ENCODE results near the gene VAPA. TPM values are rescaled to one million over a fixed set of nuclear protein-coding genes. Genes with fewer than 3 reads are reported as not detected.
"Not testable (repeated sequence)": the region's sequence is repeated elsewhere in the genome, so short reads cannot be mapped to it uniquely, and the experiment has no call there.

The VAPA gene
- total RNA-seq, 1 donor from 2014 or later: 99.8 TPM

GRCh38 chr18:9885170-9886004 is 28.4 kb upstream of the VAPA start, which contains the start of gene TXNDC2:
Gene TXNDC2, plus strand, starts transcription at chr18:9885973. Its CDS starts 708 bp downstream, at chr18:9886681.
- no peak for DNase-seq (ENCODE audit: low read depth in 2 of 2)

DNA sequence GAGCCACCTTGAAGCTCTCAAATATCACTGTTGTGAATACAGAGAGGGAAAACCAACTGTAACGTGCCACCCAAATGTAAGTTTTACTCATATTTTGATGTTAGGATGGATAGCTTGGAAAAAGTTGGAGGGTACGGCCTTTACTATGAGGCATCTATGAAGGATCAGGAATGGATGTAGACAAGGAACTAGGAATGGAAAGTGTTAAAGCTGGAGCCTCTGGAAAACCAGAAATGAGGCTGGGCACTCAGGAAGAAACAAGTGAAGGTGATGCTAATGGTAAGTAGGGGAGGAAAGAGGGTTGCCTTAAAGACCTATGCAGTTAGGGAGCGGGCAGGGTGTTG is 27.8 kb upstream of the VAPA start:
- no peak for DNase-seq (ENCODE audit: low read depth in 2 of 2)

DNA sequence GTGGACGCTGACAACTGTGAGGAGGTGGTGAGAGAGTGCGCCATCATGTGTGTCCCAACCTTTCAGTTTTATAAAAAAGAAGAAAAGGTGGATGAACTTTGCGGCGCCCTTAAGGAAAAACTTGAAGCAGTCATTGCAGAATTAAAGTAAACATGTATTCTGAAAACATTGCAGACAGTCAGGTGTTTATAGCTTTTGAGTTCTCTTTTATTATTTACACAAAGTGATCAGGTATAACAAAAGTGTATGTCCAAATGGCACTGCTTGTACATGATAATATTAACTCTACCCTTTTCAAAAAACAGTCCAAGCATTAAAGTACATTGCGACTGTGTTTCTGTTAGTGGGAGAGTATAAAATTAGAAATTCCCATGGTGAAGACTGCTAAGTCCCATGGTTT is 25.8 kb upstream of the VAPA start:
- no peak for DNase-seq (ENCODE audit: low read depth in 2 of 2)

GRCh38 chr18:9890196-9890595 is 23.6 kb upstream of the VAPA start:
- no peak for DNase-seq (ENCODE audit: low read depth in 2 of 2)

- DNase-seq (ENCODE audit: low read depth in 2 of 2): no peak
These were observed 22.9 kb upstream of the VAPA start for GRCh38 chr18:9890957-9891356.

DNA sequence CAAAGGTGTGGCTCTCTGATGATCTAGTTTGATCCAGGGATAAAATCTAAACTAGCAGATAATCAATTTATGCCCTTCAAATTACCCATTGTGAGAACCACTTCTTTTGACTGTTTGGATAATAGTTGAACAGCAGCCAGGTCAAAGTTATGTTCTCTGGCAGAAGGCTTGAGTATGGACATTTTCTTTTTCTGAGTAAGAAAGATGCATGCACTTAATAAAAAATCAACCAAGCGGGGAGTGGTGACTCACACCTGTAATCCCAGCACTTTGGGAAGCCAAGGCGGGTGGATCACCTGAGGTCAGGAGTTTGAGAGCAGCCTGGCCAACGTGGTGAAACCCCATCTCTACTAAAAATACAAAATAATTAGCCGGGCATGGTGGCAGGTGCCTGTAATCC is 22.3 kb upstream of the VAPA start:
- DNase-seq (ENCODE audit: low read depth in 2 of 2): not testable (repeated sequence)

GRCh38 chr18:9894454-9895068 is 19.3 kb upstream of the VAPA start:
- no peak for DNase-seq (ENCODE audit: low read depth in 2 of 2)

GRCh38 chr18:9897129-9897528 is 16.7 kb upstream of the VAPA start:
- DNase-seq (ENCODE audit: low read depth in 2 of 2): no peak

GRCh38 chr18:9897787-9898291 is 16.0 kb upstream of the VAPA start:
- not testable (repeated sequence) for DNase-seq (ENCODE audit: low read depth in 2 of 2)

GRCh38 chr18:9898792-9899549 is 14.8 kb upstream of the VAPA start:
- DNase-seq (ENCODE audit: low read depth in 2 of 2): peak in 1 of 2 donors; percentile 69

- not testable (repeated sequence) for DNase-seq (ENCODE audit: low read depth in 2 of 2)
These were observed 14.3 kb upstream of the VAPA start for GRCh38 chr18:9899550-9899930.

GRCh38 chr18:9900699-9901098 is 13.1 kb upstream of the VAPA start:
- DNase-seq (ENCODE audit: low read depth in 2 of 2): no peak

DNA sequence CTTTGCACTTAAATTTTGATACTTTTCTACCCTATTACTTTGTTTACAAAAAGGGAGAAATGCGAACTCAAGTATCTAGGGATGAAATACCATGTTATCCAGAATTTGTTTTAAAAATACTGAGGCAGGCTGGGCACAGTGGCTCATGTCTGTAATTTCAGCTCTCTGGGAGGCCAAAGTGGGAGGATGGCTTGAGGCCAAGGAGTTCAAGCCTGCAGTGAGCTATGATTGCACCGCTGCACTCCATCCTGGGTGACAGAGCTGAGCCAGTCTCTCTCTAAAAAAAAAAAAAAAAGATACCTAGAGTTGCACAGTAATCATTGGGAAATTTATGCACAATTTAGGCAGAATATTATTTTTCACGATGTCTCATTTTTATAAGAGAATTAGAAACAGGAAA is 12.4 kb upstream of the VAPA start:
- DNase-seq (ENCODE audit: low read depth in 2 of 2): no peak

- DNase-seq (ENCODE audit: low read depth in 2 of 2): not testable (repeated sequence)
These were observed 11.6 kb upstream of the VAPA start for GRCh38 chr18:9902264-9902663.

GRCh38 chr18:9902832-9903231 is 11.0 kb upstream of the VAPA start:
- DNase-seq (ENCODE audit: low read depth in 2 of 2): no peak

DNA sequence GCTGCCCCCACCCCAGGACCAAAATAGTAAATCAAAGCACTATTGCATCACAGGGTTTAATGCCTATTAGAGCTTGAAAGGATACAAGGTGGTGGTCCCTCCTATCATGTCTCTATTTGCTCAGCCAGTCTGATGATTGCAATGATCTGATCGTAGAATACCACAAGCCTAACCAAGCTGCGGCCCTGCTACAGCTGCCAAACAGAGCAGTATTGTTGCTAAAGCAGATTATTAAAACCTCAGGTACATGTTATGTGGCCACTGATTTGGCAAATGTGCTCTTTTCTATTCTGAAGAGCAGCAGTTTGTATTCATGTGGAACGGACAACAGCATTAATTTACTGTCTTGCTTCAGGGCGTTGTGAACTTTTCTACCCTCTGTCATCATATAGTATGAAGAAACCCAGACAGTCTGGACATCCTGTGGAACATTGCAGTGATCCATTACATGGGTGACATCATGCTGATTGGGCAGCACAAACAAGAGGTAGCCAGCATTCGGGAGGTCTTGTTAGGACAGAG is 8.4 kb upstream of the VAPA start:
- peak in 1 of 2 donors; percentile 13 for DNase-seq (ENCODE audit: low read depth in 2 of 2)

GRCh38 chr18:9906481-9906880 is 7.3 kb upstream of the VAPA start:
- no peak for DNase-seq (ENCODE audit: low read depth in 2 of 2)

- no peak for DNase-seq (ENCODE audit: low read depth in 2 of 2)
These were observed 5.9 kb upstream of the VAPA start for GRCh38 chr18:9907867-9908266.

- no peak for DNase-seq (ENCODE audit: low read depth in 2 of 2)
These were observed 3.7 kb upstream of the VAPA start for GRCh38 chr18:9910071-9910470.

- DNase-seq (ENCODE audit: low read depth in 2 of 2): no peak
These were observed 3.2 kb upstream of the VAPA start for GRCh38 chr18:9910661-9911060.

- no peak for DNase-seq (ENCODE audit: low read depth in 2 of 2)
These were observed 2.6 kb upstream of the VAPA start for GRCh38 chr18:9911226-9911625.

GRCh38 chr18:9912285-9912684 is 1.5 kb upstream of the VAPA start:
- DNase-seq (ENCODE audit: low read depth in 2 of 2): not testable (repeated sequence)

All from lung microvascular endothelial cell (primary cell).